ENCODE measurements around the gene PIANP. TPM values are rescaled to one million over a fixed set of nuclear protein-coding genes. Genes with fewer than 3 reads are reported as not detected.

PIANP gene
- total and polyA plus RNA-seq, 10 of the 15 experiments (the other 5 are each of a cell fraction or from before 2014, with no cell fraction given), result 0.08 to 0.12 (median 0.08) TPM; not detected in 7

- TF ChIP-seq PBX3 (IDR thresholded peaks at IDR 0.05; ENCODE audit: insufficient replicate concordance, low read depth, low read length), result peak; percentile 8
- TF ChIP-seq POLR2A (IDR thresholded peaks at IDR 0.05; ENCODE audit: low read depth, low read length), result peak; percentile 68
- TF ChIP-seq NRF1 (conservative IDR thresholded peaks at IDR 0.05; ENCODE audit: low read depth, low read length), result no peak
- no peak for TF ChIP-seq TCF12 (IDR thresholded peaks at IDR 0.05; ENCODE audit: low read depth, low read length)
- 0 out of 2 replicates have a peak, but pooled peaks have one; percentile 49 for TF ChIP-seq MEF2A (IDR thresholded peaks at IDR 0.05; ENCODE audit: insufficient read depth, low read depth, low read length)
- peak; percentile 98 for TF ChIP-seq YY1 (IDR thresholded peaks at IDR 0.05; ENCODE audit: low read depth, low read length)
- no peak; the same call in 1 of the 2 replicates for TF ChIP-seq MXI1 (IDR thresholded peaks at IDR 0.05; ENCODE audit: low read depth, low read length)
- no peak for TF ChIP-seq MYC (IDR thresholded peaks at IDR 0.05; ENCODE audit: insufficient read depth, insufficient read length, insufficient replicate concordance, low read length, severe bottlenecking)
- TF ChIP-seq BCL11A (IDR thresholded peaks at IDR 0.05; ENCODE audit: low read depth, low read length), result no peak
- TF ChIP-seq TBL1XR1 (IDR thresholded peaks at IDR 0.05; ENCODE audit: low read depth, low read length), result peak; percentile 67
- peak; percentile 72; the same call in 1 of the 2 replicates for TF ChIP-seq CBFB (IDR thresholded peaks at IDR 0.05; ENCODE audit: low read depth)
- TF ChIP-seq SREBF1 (IDR thresholded peaks at IDR 0.05; ENCODE audit: low read length), result no peak; the same call in 1 of the 2 replicates
- peak; percentile 94 for TF ChIP-seq RELA (IDR thresholded peaks at IDR 0.05; ENCODE audit: borderline replicate concordance, partially characterized antibody)
- TF ChIP-seq, protein P1, sequence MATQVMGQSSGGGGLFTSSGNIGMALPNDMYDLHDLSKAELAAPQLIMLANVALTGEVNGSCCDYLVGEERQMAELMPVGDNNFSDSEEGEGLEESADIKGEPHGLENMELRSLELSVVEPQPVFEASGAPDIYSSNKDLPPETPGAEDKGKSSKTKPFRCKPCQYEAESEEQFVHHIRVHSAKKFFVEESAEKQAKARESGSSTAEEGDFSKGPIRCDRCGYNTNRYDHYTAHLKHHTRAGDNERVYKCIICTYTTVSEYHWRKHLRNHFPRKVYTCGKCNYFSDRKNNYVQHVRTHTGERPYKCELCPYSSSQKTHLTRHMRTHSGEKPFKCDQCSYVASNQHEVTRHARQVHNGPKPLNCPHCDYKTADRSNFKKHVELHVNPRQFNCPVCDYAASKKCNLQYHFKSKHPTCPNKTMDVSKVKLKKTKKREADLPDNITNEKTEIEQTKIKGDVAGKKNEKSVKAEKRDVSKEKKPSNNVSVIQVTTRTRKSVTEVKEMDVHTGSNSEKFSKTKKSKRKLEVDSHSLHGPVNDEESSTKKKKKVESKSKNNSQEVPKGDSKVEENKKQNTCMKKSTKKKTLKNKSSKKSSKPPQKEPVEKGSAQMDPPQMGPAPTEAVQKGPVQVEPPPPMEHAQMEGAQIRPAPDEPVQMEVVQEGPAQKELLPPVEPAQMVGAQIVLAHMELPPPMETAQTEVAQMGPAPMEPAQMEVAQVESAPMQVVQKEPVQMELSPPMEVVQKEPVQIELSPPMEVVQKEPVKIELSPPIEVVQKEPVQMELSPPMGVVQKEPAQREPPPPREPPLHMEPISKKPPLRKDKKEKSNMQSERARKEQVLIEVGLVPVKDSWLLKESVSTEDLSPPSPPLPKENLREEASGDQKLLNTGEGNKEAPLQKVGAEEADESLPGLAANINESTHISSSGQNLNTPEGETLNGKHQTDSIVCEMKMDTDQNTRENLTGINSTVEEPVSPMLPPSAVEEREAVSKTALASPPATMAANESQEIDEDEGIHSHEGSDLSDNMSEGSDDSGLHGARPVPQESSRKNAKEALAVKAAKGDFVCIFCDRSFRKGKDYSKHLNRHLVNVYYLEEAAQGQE (IDR thresholded peaks at IDR 0.05; ENCODE audit: low read depth, low read length), result no peak
- 0 out of 2 replicates have a peak, but pooled peaks have one; percentile 27 for TF ChIP-seq LARP7 (IDR thresholded peaks at IDR 0.05)
- peak; percentile 24 to 71 for TF ChIP-seq EGR1 (IDR thresholded peaks at IDR 0.05; ENCODE audit: borderline replicate concordance in 1 of 2, low read depth in 2 of 2, low read length in 2 of 2)
- TF ChIP-seq, protein P2, sequence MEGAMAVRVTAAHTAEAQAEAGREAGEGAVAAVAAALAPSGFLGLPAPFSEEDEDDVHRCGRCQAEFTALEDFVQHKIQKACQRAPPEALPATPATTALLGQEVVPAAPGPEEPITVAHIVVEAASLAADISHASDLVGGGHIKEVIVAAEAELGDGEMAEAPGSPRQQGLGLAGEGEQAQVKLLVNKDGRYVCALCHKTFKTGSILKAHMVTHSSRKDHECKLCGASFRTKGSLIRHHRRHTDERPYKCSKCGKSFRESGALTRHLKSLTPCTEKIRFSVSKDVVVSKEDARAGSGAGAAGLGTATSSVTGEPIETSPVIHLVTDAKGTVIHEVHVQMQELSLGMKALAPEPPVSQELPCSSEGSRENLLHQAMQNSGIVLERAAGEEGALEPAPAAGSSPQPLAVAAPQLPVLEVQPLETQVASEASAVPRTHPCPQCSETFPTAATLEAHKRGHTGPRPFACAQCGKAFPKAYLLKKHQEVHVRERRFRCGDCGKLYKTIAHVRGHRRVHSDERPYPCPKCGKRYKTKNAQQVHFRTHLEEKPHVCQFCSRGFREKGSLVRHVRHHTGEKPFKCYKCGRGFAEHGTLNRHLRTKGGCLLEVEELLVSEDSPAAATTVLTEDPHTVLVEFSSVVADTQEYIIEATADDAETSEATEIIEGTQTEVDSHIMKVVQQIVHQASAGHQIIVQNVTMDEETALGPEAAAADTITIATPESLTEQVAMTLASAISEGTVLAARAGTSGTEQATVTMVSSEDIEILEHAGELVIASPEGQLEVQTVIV (IDR thresholded peaks at IDR 0.05; ENCODE audit: borderline replicate concordance, partially characterized antibody), result peak; percentile 95
- TF ChIP-seq MTA2 (IDR thresholded peaks at IDR 0.05; ENCODE audit: low read depth), result peak; percentile 58; the same call in 1 of the 2 replicates
- 0 out of 2 replicates have a peak, but pooled peaks have one; percentile 52 for TF ChIP-seq SREBF2 (IDR thresholded peaks at IDR 0.05; ENCODE audit: low read length)
- no peak for TF ChIP-seq TCF3 (IDR thresholded peaks at IDR 0.05; ENCODE audit: borderline replicate concordance, insufficient read depth, low read depth, low read length)
- TF ChIP-seq SUZ12 (IDR thresholded peaks at IDR 0.05; ENCODE audit: unreplicated experiment), result no peak
- no peak for TF ChIP-seq RCOR1 (conservative IDR thresholded peaks at IDR 0.05; ENCODE audit: low read depth, low read length)
Measured at GRCh38 chr12:6662906-6663742, 37.5 kb downstream of the PIANP start, which contains the start of gene ING4 (continued).
